ENCODE measurements around the gene CSPG4.
A peak's percentile ranks its signal among the peaks of the same experiment; 100 is the strongest.
"Not testable (repeated sequence)": the region's sequence is repeated elsewhere in the genome, so short reads cannot be mapped to it uniquely, and the experiment has no call there.

Gene CSPG4

GRCh38 chr15:75712668-75713337, at the start of gene CSPG4:
Gene CSPG4, minus strand, starts transcription at chr15:75712848. Its CDS starts 93 bp downstream, at chr15:75712755.
- no peak for DNase-seq
- TF ChIP-seq POLR2A (IDR thresholded peaks at IDR 0.05; ENCODE audit: low read length) (no peak), GATA1 (IDR thresholded peaks at IDR 0.05; ENCODE audit: low read depth, low read length) (no peak)

GRCh38 chr15:75762357-75762718, 49.7 kb upstream of the CSPG4 start:
- DNase-seq = not testable (repeated sequence)

- TF ChIP-seq GATA1 (IDR thresholded peaks at IDR 0.05; ENCODE audit: low read depth, low read length) = no peak
- no peak for TF ChIP-seq POLR2A (IDR thresholded peaks at IDR 0.05; ENCODE audit: low read length)
- DNase-seq = no peak
Observed at GRCh38 chr15:75761446-75762356, 49.1 kb upstream of the CSPG4 start.

- no peak for DNase-seq
- no peak for TF ChIP-seq GATA1 (IDR thresholded peaks at IDR 0.05; ENCODE audit: low read depth, low read length)
- TF ChIP-seq POLR2A (IDR thresholded peaks at IDR 0.05; ENCODE audit: low read length) = no peak
Observed at GRCh38 chr15:75760704-75761435, 48.2 kb upstream of the CSPG4 start.

GRCh38 chr15:75760131-75760520, 47.5 kb upstream of the CSPG4 start:
- not testable (repeated sequence) for DNase-seq

GRCh38 chr15:75759416-75760130, 46.9 kb upstream of the CSPG4 start:
- TF ChIP-seq POLR2A (IDR thresholded peaks at IDR 0.05; ENCODE audit: low read length) = no peak
- no peak for TF ChIP-seq GATA1 (IDR thresholded peaks at IDR 0.05; ENCODE audit: low read depth, low read length)
- DNase-seq = no peak

- DNase-seq = peak; percentile 90
- TF ChIP-seq GATA1 (IDR thresholded peaks at IDR 0.05; ENCODE audit: low read depth, low read length) (no peak), POLR2A (IDR thresholded peaks at IDR 0.05; ENCODE audit: low read length) (peak; percentile 73)
Observed at GRCh38 chr15:75758071-75758872, 45.6 kb upstream of the CSPG4 start.

GRCh38 chr15:75754871-75755270, 42.2 kb upstream of the CSPG4 start:
- not testable (repeated sequence) for DNase-seq

- no peak for DNase-seq
- TF ChIP-seq POLR2A (IDR thresholded peaks at IDR 0.05; ENCODE audit: low read length) = no peak
- TF ChIP-seq GATA1 (IDR thresholded peaks at IDR 0.05; ENCODE audit: low read depth, low read length) = no peak
Observed at GRCh38 chr15:75753145-75753544, 40.5 kb upstream of the CSPG4 start.

GRCh38 chr15:75751891-75752290, 39.2 kb upstream of the CSPG4 start:
- TF ChIP-seq GATA1 (IDR thresholded peaks at IDR 0.05; ENCODE audit: low read depth, low read length) = no peak
- TF ChIP-seq POLR2A (IDR thresholded peaks at IDR 0.05; ENCODE audit: low read length) = no peak
- DNase-seq = no peak

GRCh38 chr15:75751116-75751875, 38.6 kb upstream of the CSPG4 start:
- no peak for DNase-seq
- TF ChIP-seq POLR2A (IDR thresholded peaks at IDR 0.05; ENCODE audit: low read length) (no peak), GATA1 (IDR thresholded peaks at IDR 0.05; ENCODE audit: low read depth, low read length) (no peak)

GRCh38 chr15:75750261-75751050, 37.8 kb upstream of the CSPG4 start:
- TF ChIP-seq GATA1 (IDR thresholded peaks at IDR 0.05; ENCODE audit: low read depth, low read length) (no peak), POLR2A (IDR thresholded peaks at IDR 0.05; ENCODE audit: low read length) (no peak)
- no peak for DNase-seq

All from erythroblast (primary cell).